Left lung (tissue), 10 donors: ENCODE data around the gene B4GALT3. TPM values are rescaled to one million over a fixed set of nuclear protein-coding genes. Genes with fewer than 3 reads are reported as not detected.

ENCODE experiments used
- ATAC-seq: fragments of 200-7000 bp; cut with Tn5 transposase; one replicate; pipeline ENCODE4 v1.9.1; 2020; ENCODE audit warnings: moderate library complexity
- DNase-seq, 4 donors: peaks; one replicate each; pipeline ENCODE4 v3.0.0-alpha.2; 2013 to 2020
- H3K27ac ChIP-seq, 2 donors: fragments of 200-600 bp; sonication (generic) in 1 of 2; one replicate each; pipeline versions ENCODE4 v1.5.0 to v1.8.0; 2020 to 2021
- H3K27me3 ChIP-seq, 2 donors: fragments of 200-600 bp; sonication (generic) in 1 of 2; one replicate each; pipeline versions ENCODE4 v1.5.0 to v1.8.0; 2020 to 2021
- H3K36me3 ChIP-seq, 2 donors: fragments of 200-600 bp; sonication (generic) in 1 of 2; one replicate each; pipeline versions ENCODE4 v1.5.0 to v1.8.0; 2020 to 2021
- H3K4me1 ChIP-seq, 2 donors: fragments of 200-600 bp; one replicate each; pipeline ENCODE4 v1.8.0; 2021
- H3K4me3 ChIP-seq, 2 donors: fragments of 200-600 bp; sonication (generic) in 1 of 2; one replicate each; pipeline versions ENCODE4 v1.5.0 to v1.8.0; 2020 to 2021; ENCODE audit warnings: mild to moderate bottlenecking in 1 of 2
- H3K9me3 ChIP-seq, 2 donors: fragments of 200-600 bp; sonication (generic) in 1 of 2; one replicate each; pipeline versions ENCODE4 v1.5.0 to v1.8.0; 2020 to 2021
- CTCF ChIP-seq, 2 donors: fragments of 200-600 bp; sonication (generic) in 1 of 2; IDR thresholded peaks; one replicate each; pipeline versions ENCODE4 v1.5.0 to v1.8.0; 2021; ENCODE audit warnings: antibody characterized with exemption in 2 of 2
- intact Hi-C, 2 donors: fragments of 100-400 bp; cut with DNase I; formaldehyde crosslinking; loops; one replicate each; pipeline versions ENCODE4 v1.11.2 to v1.14.2; 2022
- polyA plus RNA-seq, 6 donors: library from polyadenylated mRNA; unstranded; fragments of 120-200 nt; gene quantifications; one replicate each; pipeline ENCODE4 v1.2.1, GENCODE V29; 2013; ENCODE audit not compliant: insufficient read length in 6 of 6
- total RNA-seq, 2 donors: library from RNA; stranded (reverse); fragmentation: NEBNext Ultra II Directional; extraction: Animal tissue kit (Norgen Biotek cat#: 25700); gene quantifications; one replicate each; pipeline ENCODE4 v1.2.1, GENCODE V29; 2021
- donor health status: DM: no; HTN: yes; CAD: no.
- donor health status: DM: no; HTN: no; CAD: no.

Gene B4GALT3
- total and polyA plus RNA-seq, 8 donors: 35.3 to 42.3 (median 37.2) TPM

- Histone ChIP-seq H3K27ac (no peak overlapping the region), H3K36me3 (peaks cover 0 to 57% of the 10 kb centered on the region in 2 donors), H3K4me1 (peaks cover 10 to 38% of the 10 kb centered on the region in 2 donors), H3K27me3 (no peaks in the 10 kb centered on the region), H3K9me3 (no peaks in the 10 kb centered on the region), H3K4me3 (peak overlapping the region in 1 of 2 donors; percentile 81)
- no peak for TF ChIP-seq CTCF (IDR thresholded peaks at IDR 0.05)
- ATAC-seq: no peak
- intact Hi-C loops: no loop called here
- no peak for DNase-seq
These were observed 16.6 kb downstream of the B4GALT3 start for GRCh38 chr1:161160671-161161145.

- no peaks in the 10 kb centered on the region for H3K27me3 ChIP-seq
- H3K9me3 ChIP-seq: no peaks in the 10 kb centered on the region
- TF ChIP-seq CTCF (IDR thresholded peaks at IDR 0.05): no peak
- ATAC-seq (no peak), DNase-seq (no peak)
- H3K4me3 ChIP-seq: peak overlapping the region; percentile 81 to 91
- intact Hi-C loops: no loop called here
- peaks cover 0 to 55% of the 10 kb centered on the region in 2 donors for H3K36me3 ChIP-seq
- H3K27ac ChIP-seq: peak overlapping the region; percentile 82 to 83
- H3K4me1 ChIP-seq: peaks cover 10 to 38% of the 10 kb centered on the region in 2 donors
These were observed 17.4 kb downstream of the B4GALT3 start for GRCh38 chr1:161159913-161160243.

- Histone ChIP-seq H3K4me3 (peak within 1 kb of the TSS; percentile 81 to 91), H3K27ac (peak within 1 kb of the TSS; percentile 82 to 83), H3K36me3 (peaks cover 0 to 49% of the 10 kb centered on the region in 2 donors), H3K9me3 (no peaks in the 10 kb centered on the region), H3K4me1 (peaks cover 10 to 43% of the 10 kb centered on the region in 2 donors), H3K27me3 (no peaks in the 10 kb centered on the region)
- peak; percentile 98 for ATAC-seq
- intact Hi-C loops: no loop called here
- no peak for TF ChIP-seq CTCF (IDR thresholded peaks at IDR 0.05)
- DNase-seq: peak; percentile 93 to 98 (median 94)
These were observed 18.0 kb downstream of the B4GALT3 start, which contains the start of gene USP21 for GRCh38 chr1:161159087-161159912. TSS of gene USP21 (plus strand) at chr1:161159500. CDS start at chr1:161160641, 1,141 bp downstream.

- no peak for TF ChIP-seq CTCF (IDR thresholded peaks at IDR 0.05)
- Histone ChIP-seq H3K27ac (peak overlapping the region; percentile 82 to 83), H3K27me3 (no peaks in the 10 kb centered on the region), H3K4me1 (peaks cover 10 to 44% of the 10 kb centered on the region in 2 donors), H3K36me3 (peaks cover 0 to 43% of the 10 kb centered on the region in 2 donors), H3K9me3 (no peaks in the 10 kb centered on the region), H3K4me3 (peak overlapping the region; percentile 81 to 91)
- intact Hi-C loops: no loop called here
- no peak for DNase-seq
- ATAC-seq: no peak
These were observed 18.8 kb downstream of the B4GALT3 start for GRCh38 chr1:161158316-161159010.

GRCh38 chr1:161157867-161158266 lies 19.4 kb downstream of the B4GALT3 start:
- H3K36me3 ChIP-seq: peaks cover 0 to 37% of the 10 kb centered on the region in 2 donors
- no peaks in the 10 kb centered on the region for H3K27me3 ChIP-seq
- DNase-seq (no peak), ATAC-seq (no peak)
- H3K27ac ChIP-seq: no peak overlapping the region
- no peak for TF ChIP-seq CTCF (IDR thresholded peaks at IDR 0.05)
- intact Hi-C loops: no loop called here
- peaks cover 10 to 48% of the 10 kb centered on the region in 2 donors for H3K4me1 ChIP-seq
- H3K4me3 ChIP-seq: no peak overlapping the region
- H3K9me3 ChIP-seq: no peaks in the 10 kb centered on the region
